HG03103 (cell line): ENCODE measurements around the gene PCDH9.
"Not testable (repeated sequence)": the region's sequence is repeated elsewhere in the genome, so short reads cannot be mapped to it uniquely, and the experiment has no call there.

Experiments used
- ATAC-seq: cut with Tn5 transposase; IDR thresholded peaks from one replicate; pipeline ENCODE4 v1.9.1; 2021; ENCODE audit warnings: low read depth; ENCODE audit not compliant: unreplicated experiment

Gene PCDH9

GRCh38 chr13:67134417-67135129 lies 95.6 kb downstream of the PCDH9 start:
- ATAC-seq = no peak

- ATAC-seq = no peak
Measured at GRCh38 chr13:67133476-67133875, 96.7 kb downstream of the PCDH9 start.

- no peak for ATAC-seq
Measured at GRCh38 chr13:67131393-67131792, 98.7 kb downstream of the PCDH9 start.

- ATAC-seq = no peak
Measured at GRCh38 chr13:67130444-67130843, 99.7 kb downstream of the PCDH9 start.

GRCh38 chr13:67128136-67128535 lies 102.0 kb downstream of the PCDH9 start:
- ATAC-seq = no peak

- no peak for ATAC-seq
Measured at GRCh38 chr13:67125681-67126080, 104.5 kb downstream of the PCDH9 start.

GRCh38 chr13:67123165-67123564 lies 107.0 kb downstream of the PCDH9 start:
- no peak for ATAC-seq

GRCh38 chr13:67122251-67122650 lies 107.9 kb downstream of the PCDH9 start:
- ATAC-seq = no peak

- no peak for ATAC-seq
Measured at GRCh38 chr13:67120872-67121531, 109.1 kb downstream of the PCDH9 start.

GRCh38 chr13:67119481-67119894 lies 110.6 kb downstream of the PCDH9 start:
- no peak for ATAC-seq

- ATAC-seq = no peak
Measured at GRCh38 chr13:67118277-67118676, 111.9 kb downstream of the PCDH9 start.

GRCh38 chr13:67117010-67117550 lies 113.1 kb downstream of the PCDH9 start:
- ATAC-seq = no peak

GRCh38 chr13:67107979-67108378 lies 122.2 kb downstream of the PCDH9 start:
- ATAC-seq = no peak

GRCh38 chr13:67106502-67107057 lies 123.6 kb downstream of the PCDH9 start:
- ATAC-seq = no peak

GRCh38 chr13:67101730-67102467 lies 128.2 kb downstream of the PCDH9 start:
- no peak for ATAC-seq

- no peak for ATAC-seq
Measured at GRCh38 chr13:67100730-67101129, 129.4 kb downstream of the PCDH9 start.

GRCh38 chr13:67099494-67099893 lies 130.6 kb downstream of the PCDH9 start:
- no peak for ATAC-seq

- no peak for ATAC-seq
Measured at GRCh38 chr13:67097892-67098452, 132.2 kb downstream of the PCDH9 start.

GRCh38 chr13:67096893-67097292 lies 133.2 kb downstream of the PCDH9 start:
- not testable (repeated sequence) for ATAC-seq

GRCh38 chr13:67096418-67096817 lies 133.7 kb downstream of the PCDH9 start:
- ATAC-seq = no peak

GRCh38 chr13:67095621-67096020 lies 134.5 kb downstream of the PCDH9 start:
- ATAC-seq = no peak
